K562 (cell line): ENCODE data around the gene SHROOM3. TPM values are rescaled to one million over a fixed set of nuclear protein-coding genes. Genes with fewer than 3 reads are reported as not detected.

Experiments
- ATAC-seq: fragments of 200-7000 bp; cut with Tn5 transposase; 3 replicates; pipeline ENCODE4 v1.9.1; 2020; ENCODE audit warnings: moderate library complexity
- BruUV-seq: library from RNA; stranded (reverse); fragments of 400-500 nt; replicated peaks from 2 replicates; lab custom pipeline; 2021; lab: Mats Ljungman, UMichigan
- CTCF ChIA-PET: fragments of 300-600 bp; formaldehyde crosslinking; extraction: SDS; loops from one replicate; lab custom pipeline; 2021; ENCODE audit warnings: low intra/inter-chr PET ratio; lab: Yijun Ruan, JAX
- POLR2A ChIA-PET: fragments of 300-600, 350-650 bp; sonication (Branson Sonifier 250); formaldehyde crosslinking; extraction: SDS; loops from one replicate; lab custom pipeline; 2021; ENCODE audit warnings: antibody characterized with exemption, inconsistent platforms; lab: Yijun Ruan, JAX
- DNase-seq, 4 experiments: peaks; one replicate each; pipeline versions ENCODE4 v3.0.0 to v3.0.0-alpha.2; 2011 to 2018; ENCODE audit warnings: low spot score in 3 of 4, mixed read lengths in 3 of 4; ENCODE audit errors: extremely low read depth in 1 of 4
- FAIRE-seq: peaks from 2 replicates; lab custom pipeline; 2011; peaks lifted over from hg19 to GRCh38; lab: Jason Lieb, UNC
- H2AFZ ChIP-seq: 2 replicates; pipeline ENCODE4 v1.6.0; 2011; ENCODE audit warnings: low read depth, low read length, control low read depth, inconsistent platforms
- H3K27ac ChIP-seq: fragments of 200-600 bp; 3 replicates; pipeline ENCODE4 v1.8.0; 2011; ENCODE audit warnings: low read depth, mild to moderate bottlenecking, control low read depth, inconsistent platforms, low read length, moderate library complexity, mixed read lengths; ENCODE audit errors: extremely low read depth
- H3K27me3 ChIP-seq, 2 experiments: fragments of 300-600 bp in 1 of 2; 2 replicates in 1 of 2; 3 replicates in 1 of 2; pipeline versions ENCODE4 v1.6.0 to v1.8.0; 2011; ENCODE audit warnings: inconsistent platforms in 2 of 2, low read length in 2 of 2, mild to moderate bottlenecking in 1 of 2, mixed read lengths in 1 of 2, moderate library complexity in 1 of 2; ENCODE audit not compliant: control insufficient read depth in 2 of 2, insufficient read depth in 2 of 2
- H3K36me3 ChIP-seq: fragments of 300-600 bp; 3 replicates; pipeline ENCODE4 v1.8.0; 2011; ENCODE audit warnings: mild to moderate bottlenecking, low read length, inconsistent platforms; ENCODE audit not compliant: control insufficient read depth, insufficient read depth
- H3K4me1 ChIP-seq, 2 experiments: fragments of 200-600 bp in 1 of 2; replicated peaks in 1 of 2; 2 replicates in 1 of 2; 3 replicates in 1 of 2; pipeline versions ENCODE4 v1.5.1 to v1.8.0; 2011; ENCODE audit warnings: inconsistent platforms in 2 of 2, low read length in 2 of 2, mild to moderate bottlenecking in 1 of 2, mixed read lengths in 1 of 2, moderate library complexity in 1 of 2; ENCODE audit not compliant: control insufficient read depth in 2 of 2, insufficient read depth in 2 of 2
- H3K4me2 ChIP-seq: 2 replicates; pipeline ENCODE4 v1.6.1; 2011; ENCODE audit warnings: low read length, control low read depth, inconsistent platforms, mixed read lengths; ENCODE audit not compliant: insufficient read depth
- H3K4me3 ChIP-seq: fragments of 200-600 bp; sonication (generic), shearing (Covaris generic); 2 replicates; pipeline ENCODE4 v1.5.1; 2016; ENCODE audit warnings: control low read depth, inconsistent platforms
- H3K79me2 ChIP-seq: fragments of 200-600 bp; 3 replicates; pipeline ENCODE4 v1.8.0; 2011; ENCODE audit warnings: low read length, inconsistent platforms; ENCODE audit not compliant: control insufficient read depth, insufficient read depth
- H3K9ac ChIP-seq, 2 experiments: 2 replicates each; pipeline versions ENCODE4 v1.6.0 to v1.6.1; 2011; ENCODE audit warnings: low read depth in 2 of 2, low read length in 2 of 2, control low read depth in 1 of 2, inconsistent platforms in 1 of 2, mild to moderate bottlenecking in 1 of 2, mixed read lengths in 1 of 2; ENCODE audit not compliant: insufficient read depth in 1 of 2
- H3K9me1 ChIP-seq: one replicate; pipeline ENCODE4 v1.6.0; 2011; ENCODE audit warnings: inconsistent platforms, mild to moderate bottlenecking, low read length, moderate library complexity; ENCODE audit not compliant: control insufficient read depth, insufficient read depth
- H3K9me3 ChIP-seq: replicated peaks from 2 replicates; pipeline ENCODE4 v1.5.1; 2011; ENCODE audit warnings: low read depth, low read length, inconsistent platforms; ENCODE audit not compliant: control insufficient read depth, insufficient read depth
- H4K20me1 ChIP-seq: replicated peaks from 2 replicates; pipeline ENCODE4 v1.6.1; 2011; ENCODE audit warnings: low read length, inconsistent platforms, mixed read lengths; ENCODE audit not compliant: control insufficient read depth, insufficient read depth
- CBX1 ChIP-seq: sonication (generic); IDR thresholded peaks from 2 replicates; pipeline ENCODE4 v1.6.1; 2016; ENCODE audit warnings: antibody characterized with exemption, low read depth, mild to moderate bottlenecking
- MEF2D ChIP-seq: conservative IDR thresholded peaks from 2 replicates; pipeline ENCODE4 v1.6.1; 2016; ENCODE audit warnings: low read depth, missing genetic modification characterization, missing compliant biosample characterization
- SAP30 ChIP-seq: fragments of 200-600 bp; sonication (generic); IDR thresholded peaks from 2 replicates; pipeline ENCODE4 v1.6.1; 2012; ENCODE audit warnings: borderline replicate concordance, low read depth, mild to moderate bottlenecking, moderate library complexity, low read length, control low read depth, inconsistent platforms; ENCODE audit not compliant: insufficient read depth, poor library complexity, severe bottlenecking
- ZNF143 ChIP-seq: sonication (generic); formaldehyde crosslinking; IDR thresholded peaks from 2 replicates; pipeline ENCODE4 v1.9.0; 2022; ENCODE audit warnings: mild to moderate bottlenecking, missing genetic modification reagents
- WGBS: fragments of 100-300 bp; shearing (Covaris generic); methylation state at CpG from one replicate; pipeline ENCODE4 v1.1.6; 2016; ENCODE audit warnings: low coverage, mixed read lengths; ENCODE audit not compliant: insufficient coverage; ENCODE audit errors: missing lambda C conversion rate; 5-methylcytosine and 5-hydroxymethylcytosine counted together
- in situ Hi-C: fragments of 300-500 bp; cut with MboI; formaldehyde crosslinking; loops from 4 replicates; pipeline ENCODE4 v1.15.0; 2018; ENCODE audit warnings: inconsistent platforms, mixed read lengths
- intact Hi-C: fragments of 100-400 bp; cut with micrococcal nuclease; formaldehyde crosslinking; loops from 2 replicates; pipeline ENCODE4 v1.14.2; 2022
- polyA plus RNA-seq, 8 experiments: library from polyadenylated mRNA; depleted of rRNA in 4 of 8; stranded (reverse) in 5 of 8; unstranded in 3 of 8; fragments of >200 nt; fragmentation: Nextera tagmentation in 2 of 8; fragmentation: Illumina TruSeq in 1 of 8; extraction: Ambion mirVana in 2 of 8; extraction: Trizol in 1 of 8; gene quantifications; 2 replicates each; pipeline versions ENCODE4 v1.2.1 to v1.2.3, GENCODE V29; 2011 to 2014; ENCODE audit warnings: inconsistent platforms in 1 of 8, missing spikeins in 1 of 8
- total RNA-seq, 7 experiments: library from RNA; depleted of rRNA in 6 of 7; stranded (reverse); fragments of >200 nt in 6 of 7; fragmentation: Illumina TruSeq in 2 of 7; extraction: Trizol in 2 of 7; gene quantifications; 2 replicates each; pipeline versions ENCODE4 v1.2.1 to v1.2.3, GENCODE V29; 2011 to 2021; ENCODE audit warnings: low replicate concordance in 1 of 7

SHROOM3 gene
- total and polyA plus RNA-seq, 9 of the 15 experiments (the other 6 are each of a cell fraction or from before 2014, with no cell fraction given) = 0.01 to 0.07 TPM; not detected in 7

DNA sequence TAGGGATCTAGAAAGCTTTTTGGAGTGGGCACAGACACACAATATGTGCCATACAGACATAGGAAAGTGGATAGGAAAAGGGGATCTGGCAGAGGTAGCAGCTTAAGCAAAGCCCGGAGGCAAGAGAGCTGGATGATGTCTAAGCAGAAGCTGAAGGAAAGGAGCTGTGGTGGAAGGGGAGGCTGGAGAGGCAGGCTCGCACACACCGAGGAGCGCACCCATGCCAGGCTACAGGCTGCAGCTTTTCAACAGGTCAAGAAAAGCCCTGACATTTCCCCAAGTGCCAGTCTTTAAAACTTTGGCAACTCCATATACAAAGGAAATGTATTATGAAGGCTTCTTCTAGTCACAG is 395.6 kb downstream of the SHROOM3 start (continued):
- no peak for TF ChIP-seq SAP30

- FAIRE-seq = no peak
- no peaks in the 10 kb centered on the region for H3K36me3 ChIP-seq
- no peaks in the 10 kb centered on the region; a peak in 1 of 5 replicates for H3K27me3 ChIP-seq
- no peak overlapping the region for H3K27ac ChIP-seq
- DNase-seq = no peak
- peak; percentile 34; the same call in 1 of the 3 replicates for ATAC-seq
- H2AFZ ChIP-seq = peak overlapping the region; percentile 93
- peaks cover 0 to 9% of the 10 kb centered on the region in 2 experiments; a peak in 2 of 5 replicates for H3K4me1 ChIP-seq
- 0 out of 4 replicates have a peak overlapping the region, but pooled peaks of 1 of the 2 experiments have one; percentile 36 for H3K9ac ChIP-seq
- TF ChIP-seq CBX1 = no peak
- TF ChIP-seq MEF2D (tag) = no peak
- TF ChIP-seq ZNF143 (CRISPR knock-in tag) = no peak
- ChIA-PET POLR2A (no interaction called here), CTCF (no interaction called here)
- intact Hi-C loops (no loop called here), in situ Hi-C loops (no loop called here)
- 22% methylated on average over 11 of the region's 11 CpGs for WGBS
- H3K4me2 ChIP-seq = no peak overlapping the region; the same call in 1 of the 2 replicates
- no peaks in the 10 kb centered on the region for H3K9me1 ChIP-seq
- no TSS peak for BruUV-seq
- H3K79me2 ChIP-seq = no peaks in the 10 kb centered on the region
- H3K4me3 ChIP-seq = no peak overlapping the region
- H4K20me1 ChIP-seq = no peaks in the 10 kb centered on the region
- no peaks in the 10 kb centered on the region for H3K9me3 ChIP-seq
Measured at GRCh38 chr4:76830964-76831703, 396.1 kb downstream of the SHROOM3 start.
